Natural killer cell treated with Interleukin-12 subunit alpha and Interleukin-12 subunit beta and Interleukin-15 and Interleukin-18, amount 100 ng/mL, for 72 hours (primary cell): ENCODE results near the gene TRPM2. TPM values are rescaled to one million over a fixed set of nuclear protein-coding genes. Genes with fewer than 3 reads are reported as not detected.

Experiments
- ATAC-seq, 2 donors: fragments of 150-1000 bp; cut with Tn5 transposase in 1 of 2; sonication (Bioruptor Pico), chemical (Tn5 transposase) in 1 of 2; 2 replicates each; pipeline ENCODE4 v1.10.0; 2021
- DNase-seq: peaks from one replicate; pipeline ENCODE4 v3.0.0; 2022; ENCODE audit warnings: low spot score
- H3K27ac Mint-ChIP-seq, 2 donors: 1 replicate in 1 of 2; 2 replicates in 1 of 2; pipeline ENCODE4 v1.8.0; 2022; ENCODE audit warnings: mixed read lengths in 2 of 2, mild to moderate bottlenecking in 1 of 2, moderate library complexity in 1 of 2
- H3K27me3 Mint-ChIP-seq, 2 donors: 1 replicate in 1 of 2; 2 replicates in 1 of 2; pipeline ENCODE4 v1.8.0; 2022; ENCODE audit warnings: mixed read lengths in 2 of 2
- H3K36me3 Mint-ChIP-seq: one replicate; pipeline ENCODE4 v1.8.0; 2022; ENCODE audit warnings: mixed read lengths
- H3K4me1 Mint-ChIP-seq, 2 donors: 1 replicate in 1 of 2; 2 replicates in 1 of 2; pipeline ENCODE4 v1.8.0; 2022; ENCODE audit warnings: low read depth in 2 of 2, mixed read lengths in 2 of 2, mild to moderate bottlenecking in 1 of 2
- H3K4me3 Mint-ChIP-seq: one replicate; pipeline ENCODE4 v1.8.0; 2022; ENCODE audit warnings: mixed read lengths
- H3K9me3 Mint-ChIP-seq: 2 replicates; pipeline ENCODE4 v1.8.0; 2022; ENCODE audit warnings: mixed read lengths
- total RNA-seq, 2 donors: library from RNA; stranded (reverse); gene quantifications; one replicate each; pipeline ENCODE4 v1.2.3, GENCODE V29; 2022

Gene TRPM2
- total RNA-seq, 2 donors from 2014 or later = 14.7 to 15.8 TPM

DNA sequence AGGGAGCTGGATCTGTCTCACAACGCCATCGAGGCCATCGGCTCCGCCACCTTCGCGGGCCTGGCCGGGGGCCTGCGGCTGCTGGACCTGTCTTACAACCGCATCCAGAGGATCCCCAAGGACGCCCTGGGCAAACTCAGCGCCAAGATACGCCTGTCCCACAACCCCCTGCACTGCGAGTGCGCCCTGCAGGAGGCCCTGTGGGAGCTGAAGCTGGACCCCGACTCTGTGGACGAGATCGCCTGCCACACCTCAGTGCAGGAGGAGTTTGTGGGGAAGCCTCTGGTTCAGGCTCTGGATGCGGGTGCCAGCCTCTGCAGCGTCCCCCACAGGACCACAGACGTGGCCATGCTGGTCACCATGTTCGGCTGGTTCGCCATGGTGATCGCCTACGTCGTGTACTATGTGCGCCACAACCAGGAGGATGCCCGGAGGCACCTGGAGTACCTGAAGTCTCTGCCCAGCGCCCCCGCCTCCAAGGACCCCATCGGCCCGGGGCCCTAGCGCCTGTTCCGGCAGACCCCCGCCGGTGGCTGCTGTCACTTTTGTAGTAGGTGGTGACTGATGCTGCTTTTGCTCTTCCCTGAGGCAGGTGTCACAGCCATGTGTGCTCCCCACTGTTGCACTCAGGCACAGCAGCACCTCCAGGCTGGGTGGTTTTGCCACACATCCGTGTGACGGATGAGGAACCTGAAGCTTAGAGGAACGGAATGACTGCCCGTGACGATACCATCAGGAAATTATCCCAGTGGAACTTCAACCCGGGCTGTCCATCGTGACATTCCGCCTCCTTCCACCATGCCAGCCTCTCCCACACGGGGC, 103.7 kb downstream of the TRPM2 start:
- ATAC-seq (no peak), DNase-seq (no peak)
- Mint-ChIP-seq H3K4me1 (peaks cover 0 to 8% of the 10 kb centered on the region in 2 donors), H3K4me3 (peak overlapping the region; percentile 41), H3K27me3 (peaks cover 0 to 10% of the 10 kb centered on the region in 2 donors), H3K9me3 (peaks cover 5% of the 10 kb centered on the region), H3K27ac (no peak overlapping the region), H3K36me3 (no peaks in the 10 kb centered on the region)

DNA sequence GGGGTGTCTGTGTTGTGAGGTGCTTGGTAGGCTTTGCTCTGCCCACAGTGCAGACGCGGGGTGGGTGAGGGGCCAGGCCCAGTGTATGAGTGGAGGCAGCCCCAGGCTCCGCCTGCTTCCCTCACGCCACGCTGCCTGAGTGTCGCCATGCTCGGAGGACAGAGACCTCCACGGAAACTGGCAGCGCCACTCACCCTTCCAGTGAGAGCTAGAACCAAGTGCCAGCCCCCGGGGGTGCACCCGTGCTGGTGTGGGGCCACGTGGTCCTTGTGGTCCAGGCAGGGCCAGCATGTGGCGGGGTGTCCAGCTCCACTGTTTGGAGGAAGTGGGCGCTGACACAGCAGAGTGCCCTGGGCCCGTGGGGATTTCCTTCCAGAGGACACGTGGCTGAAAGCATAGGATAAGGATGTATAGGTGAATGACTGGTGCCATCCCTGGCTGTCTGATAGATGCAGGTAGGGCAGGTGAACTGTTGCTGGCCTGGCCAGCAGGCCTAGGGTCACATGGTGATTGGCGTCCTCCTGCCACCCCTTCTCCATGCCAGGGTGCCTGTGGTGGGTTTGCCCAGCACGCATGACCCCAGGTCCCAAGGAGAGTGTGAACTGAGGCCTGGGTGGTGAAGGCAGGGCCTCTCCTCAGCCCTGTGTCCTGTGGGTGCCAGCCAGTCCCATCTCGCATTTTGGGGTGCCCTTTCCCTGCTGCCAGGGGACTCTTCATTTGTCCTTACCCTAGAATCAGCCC, 105.7 kb downstream of the TRPM2 start:
- no peak for DNase-seq
- H3K9me3 Mint-ChIP-seq = peaks cover 1% of the 10 kb centered on the region

DNA sequence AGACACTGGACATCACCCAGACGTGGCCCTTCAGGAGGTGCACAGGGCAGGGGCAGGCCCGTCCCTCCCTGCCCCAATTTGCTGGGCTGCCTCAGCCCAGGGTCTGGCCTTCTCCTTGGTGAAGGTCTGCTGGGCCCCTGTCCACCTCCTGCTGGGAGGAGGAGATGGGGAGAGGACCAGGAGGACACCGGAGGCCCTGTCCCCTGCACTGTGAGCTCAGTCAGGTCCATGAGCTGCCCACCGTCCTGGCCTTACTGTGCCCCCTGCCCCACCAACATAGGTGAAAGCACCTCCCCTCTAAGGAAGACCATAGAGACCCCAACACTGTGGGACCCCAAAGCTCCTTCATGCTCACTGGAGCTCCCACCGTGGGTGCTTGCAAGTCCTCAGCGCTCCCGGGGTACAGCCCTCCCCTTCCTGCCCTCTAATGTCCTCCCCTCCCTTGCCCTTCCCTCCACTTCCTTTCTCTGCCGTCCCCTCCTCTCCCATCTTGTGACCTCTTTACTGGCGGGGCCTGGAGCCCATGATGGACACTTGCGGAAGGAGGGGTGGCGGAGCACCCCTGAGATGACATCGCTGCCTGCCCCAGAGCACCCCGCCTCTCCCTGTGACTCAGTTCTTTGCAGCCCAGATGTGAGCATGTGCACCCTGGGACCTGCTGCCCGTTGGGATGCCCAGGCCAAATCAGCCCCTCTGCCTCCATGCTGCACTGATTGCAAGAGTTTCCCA, 106.5 kb downstream of the TRPM2 start:
- no peaks in the 10 kb centered on the region for H3K36me3 Mint-ChIP-seq
- no peaks in the 10 kb centered on the region for H3K9me3 Mint-ChIP-seq
- peaks cover 0 to 3% of the 10 kb centered on the region in 2 donors for H3K27me3 Mint-ChIP-seq
- H3K27ac Mint-ChIP-seq = no peak overlapping the region
- H3K4me1 Mint-ChIP-seq = no peaks in the 10 kb centered on the region
- H3K4me3 Mint-ChIP-seq = no peak overlapping the region
- ATAC-seq (no peak), DNase-seq (no peak)

More for the DNA sequence above, 105.7 kb downstream of the TRPM2 start:
- Mint-ChIP-seq H3K27me3 (peaks cover 0 to 3% of the 10 kb centered on the region in 2 donors), H3K36me3 (no peaks in the 10 kb centered on the region), H3K27ac (no peak overlapping the region), H3K4me1 (peaks cover 0 to 6% of the 10 kb centered on the region in 2 donors), H3K4me3 (no peak overlapping the region)
- no peak for ATAC-seq

DNA sequence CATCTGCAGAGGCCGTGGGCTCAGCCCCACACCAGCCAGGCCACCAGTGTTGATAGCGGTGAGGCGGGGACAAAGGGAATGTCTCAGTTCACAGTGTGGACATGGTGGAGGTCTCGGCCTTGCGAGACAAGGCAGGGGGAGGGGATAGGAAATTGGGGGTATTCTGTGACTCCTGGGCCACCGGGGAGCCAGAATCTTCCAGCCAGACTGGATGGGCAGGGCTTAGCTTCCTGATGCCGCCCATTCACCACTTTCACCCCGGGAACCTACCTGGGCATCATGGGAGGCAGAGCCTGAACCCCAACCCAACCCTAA, 107.0 kb downstream of the TRPM2 start:
- no peaks in the 10 kb centered on the region for H3K9me3 Mint-ChIP-seq

DNA sequence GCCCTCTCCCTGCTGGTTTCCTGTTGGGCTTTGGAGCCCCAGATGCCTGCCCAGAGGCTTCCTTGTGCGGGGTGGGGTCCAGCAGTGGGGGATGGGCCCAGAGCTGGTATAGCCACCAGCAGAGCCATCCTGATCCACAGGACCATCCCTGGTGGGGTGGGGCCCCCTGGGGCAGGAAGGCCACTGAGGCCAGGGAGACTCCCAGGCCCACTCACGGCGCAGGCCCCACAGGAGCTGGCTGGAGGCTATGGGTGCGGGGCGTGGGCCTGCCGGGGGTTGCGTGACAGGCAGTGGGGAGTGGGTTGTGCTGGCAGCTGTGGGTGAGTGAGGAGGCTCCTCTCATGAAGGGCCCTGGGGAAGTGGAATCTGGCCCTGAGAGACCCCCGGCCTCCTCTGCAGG, 107.6 kb downstream of the TRPM2 start:
- ATAC-seq (no peak), DNase-seq (no peak)
- no peak overlapping the region for H3K4me3 Mint-ChIP-seq
- H3K36me3 Mint-ChIP-seq = no peaks in the 10 kb centered on the region
- H3K27me3 Mint-ChIP-seq = peaks cover 0 to 3% of the 10 kb centered on the region in 2 donors
- H3K9me3 Mint-ChIP-seq = no peaks in the 10 kb centered on the region
- no peaks in the 10 kb centered on the region for H3K4me1 Mint-ChIP-seq
- no peak overlapping the region for H3K27ac Mint-ChIP-seq

More for the DNA sequence above, 107.0 kb downstream of the TRPM2 start:
- Mint-ChIP-seq H3K27me3 (peaks cover 0 to 3% of the 10 kb centered on the region in 2 donors), H3K4me3 (no peak overlapping the region), H3K4me1 (no peaks in the 10 kb centered on the region), H3K27ac (no peak overlapping the region), H3K36me3 (no peaks in the 10 kb centered on the region)
- DNase-seq (no peak), ATAC-seq (no peak)

DNA sequence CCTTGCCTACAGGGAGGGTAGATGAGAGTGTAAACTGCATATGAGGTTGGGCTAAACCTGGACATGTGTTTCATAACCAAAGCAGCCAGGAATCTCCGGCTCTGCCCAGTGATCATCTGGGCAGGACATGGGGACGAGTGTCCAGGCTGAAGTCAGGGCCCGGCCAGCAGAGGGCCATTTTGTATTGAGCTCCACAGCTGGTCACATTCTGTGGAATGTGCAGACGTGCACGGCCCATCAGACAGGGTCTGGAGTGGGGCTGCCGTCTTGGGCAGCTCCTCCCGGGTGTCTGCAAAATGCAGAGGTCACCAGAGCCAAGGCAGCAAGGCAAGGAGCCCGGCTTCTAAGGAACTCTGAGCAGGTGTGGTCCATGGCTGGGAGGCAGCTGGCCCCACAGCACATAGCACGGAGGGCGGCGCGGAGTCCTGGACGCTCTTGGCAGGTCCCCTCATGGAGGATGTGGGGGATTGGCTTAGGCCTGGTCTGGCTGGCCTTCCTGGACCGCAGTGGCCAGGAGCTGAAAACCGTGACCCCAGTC, 108.1 kb downstream of the TRPM2 start:
- H3K9me3 Mint-ChIP-seq = no peaks in the 10 kb centered on the region
- ATAC-seq = peak in 1 of 2 donors; percentile 33

DNA sequence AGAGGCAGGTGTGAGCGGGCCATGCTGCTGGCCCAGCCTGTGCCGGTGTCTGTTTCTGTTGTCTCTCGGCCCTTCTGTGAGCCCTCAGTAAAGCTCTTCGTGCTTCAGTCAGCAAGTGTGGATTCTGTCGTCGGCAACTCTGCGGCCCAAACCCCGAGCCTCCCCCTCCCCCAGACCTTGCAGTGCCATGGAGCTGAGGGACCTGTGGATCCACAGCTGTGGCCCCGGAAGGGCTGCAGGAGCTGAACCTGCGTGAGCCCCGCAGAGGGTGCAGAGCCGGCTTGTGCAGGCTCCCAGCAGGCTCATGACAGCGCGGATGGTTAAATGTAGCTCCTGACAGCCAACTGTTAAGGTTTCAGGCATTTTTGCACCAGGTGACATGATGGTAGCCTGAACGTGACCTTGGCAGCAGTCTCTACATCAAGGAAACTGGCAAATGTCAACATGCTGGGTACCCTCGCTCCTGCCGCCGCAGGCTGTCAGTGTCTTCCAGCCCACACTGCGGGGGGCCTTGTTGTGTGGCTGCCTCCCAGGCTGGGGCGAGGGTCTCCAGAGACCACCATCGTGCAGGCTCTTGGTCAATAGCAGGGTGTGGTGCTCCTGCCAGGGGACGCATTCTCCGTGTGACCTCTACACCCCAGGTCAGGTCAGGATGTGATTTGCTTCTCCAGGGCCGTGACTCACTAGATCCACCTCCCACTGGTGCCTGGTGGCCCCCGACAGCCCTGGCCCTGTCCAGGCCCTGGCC, 108.8 kb downstream of the TRPM2 start:
- Mint-ChIP-seq H3K27me3 (peaks cover 0 to 3% of the 10 kb centered on the region in 2 donors), H3K4me1 (no peaks in the 10 kb centered on the region), H3K36me3 (no peaks in the 10 kb centered on the region), H3K27ac (no peak overlapping the region), H3K9me3 (no peaks in the 10 kb centered on the region), H3K4me3 (no peak overlapping the region)
- DNase-seq (no peak), ATAC-seq (no peak)

More for the DNA sequence above, 108.1 kb downstream of the TRPM2 start:
- H3K4me3 Mint-ChIP-seq = no peak overlapping the region
- no peak for DNase-seq
- no peak overlapping the region for H3K27ac Mint-ChIP-seq
- H3K27me3 Mint-ChIP-seq = peaks cover 0 to 3% of the 10 kb centered on the region in 2 donors
- H3K4me1 Mint-ChIP-seq = no peaks in the 10 kb centered on the region
- no peaks in the 10 kb centered on the region for H3K36me3 Mint-ChIP-seq

DNA sequence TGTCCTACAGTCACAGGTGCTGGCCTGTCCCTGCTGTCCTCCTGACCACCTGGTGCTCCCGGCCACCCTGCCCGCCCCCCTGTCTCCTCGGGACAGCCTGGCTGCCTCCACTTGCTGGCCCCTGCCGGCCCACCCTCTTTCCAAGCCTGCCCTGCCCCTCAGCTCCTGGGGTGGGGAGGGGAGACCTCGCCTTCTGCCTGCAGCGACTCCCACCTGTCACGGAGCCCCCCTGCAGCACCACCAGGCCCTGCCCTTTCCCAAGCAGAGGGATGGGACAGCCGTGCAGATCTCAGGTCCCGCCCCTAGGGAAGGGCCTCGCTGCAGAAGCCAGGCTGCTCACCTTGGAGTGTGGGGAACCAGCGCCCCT, 109.4 kb downstream of the TRPM2 start:
- ATAC-seq (no peak), DNase-seq (no peak)
- H3K9me3 Mint-ChIP-seq = no peaks in the 10 kb centered on the region
- H3K4me1 Mint-ChIP-seq = no peaks in the 10 kb centered on the region
- H3K27ac Mint-ChIP-seq = no peak overlapping the region
- H3K27me3 Mint-ChIP-seq = peaks cover 0 to 3% of the 10 kb centered on the region in 2 donors
- H3K4me3 Mint-ChIP-seq = no peak overlapping the region
- no peaks in the 10 kb centered on the region for H3K36me3 Mint-ChIP-seq

DNA sequence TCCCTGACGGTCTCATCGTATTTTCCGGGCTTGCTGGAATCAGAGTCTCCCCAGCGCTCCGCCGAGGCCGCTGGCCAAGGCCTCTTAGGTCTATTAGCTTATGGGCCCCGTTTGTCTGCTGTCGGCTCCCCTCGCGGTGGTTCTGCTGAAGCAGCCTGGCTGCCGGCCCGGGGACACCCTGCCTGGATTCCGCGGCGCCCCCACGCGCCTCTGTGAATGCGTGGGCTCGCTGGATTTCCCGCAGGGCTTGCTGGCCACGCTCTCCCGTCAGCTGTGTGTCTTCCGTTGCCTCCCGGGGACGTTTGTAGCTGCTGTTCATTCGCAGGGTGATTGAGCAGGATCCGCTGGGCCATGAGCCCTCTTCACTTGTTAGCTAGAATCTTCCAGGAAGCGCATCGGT, 110.3 kb downstream of the TRPM2 start:
- H3K4me1 Mint-ChIP-seq = no peaks in the 10 kb centered on the region
- no peak overlapping the region for H3K27ac Mint-ChIP-seq
- no peak overlapping the region for H3K4me3 Mint-ChIP-seq
- H3K27me3 Mint-ChIP-seq = peaks cover 0 to 3% of the 10 kb centered on the region in 2 donors
- no peaks in the 10 kb centered on the region for H3K9me3 Mint-ChIP-seq
- no peak for ATAC-seq
- H3K36me3 Mint-ChIP-seq = no peaks in the 10 kb centered on the region
- DNase-seq = no peak

DNA sequence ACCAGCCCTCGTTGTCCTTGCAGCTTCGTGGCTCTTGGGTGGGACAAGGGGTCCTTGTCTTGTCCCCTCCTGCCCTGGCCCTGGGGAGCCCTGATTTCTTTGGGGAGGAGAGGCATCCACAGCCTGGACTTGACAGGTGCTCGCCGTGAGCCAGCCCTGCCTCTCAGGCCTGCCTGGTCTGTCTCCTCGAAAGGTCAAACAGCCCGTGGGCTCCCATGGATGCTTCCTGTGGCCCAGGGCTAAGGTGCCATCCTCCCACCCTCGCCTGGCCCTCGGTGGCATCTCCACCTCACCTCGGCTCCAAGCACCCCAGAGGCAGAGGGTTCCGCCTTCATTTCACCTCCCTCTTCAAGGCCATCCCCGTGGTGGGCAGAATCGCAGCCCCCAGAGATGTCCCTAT, 110.9 kb downstream of the TRPM2 start:
- Mint-ChIP-seq H3K36me3 (no peaks in the 10 kb centered on the region), H3K4me3 (no peak overlapping the region), H3K9me3 (no peaks in the 10 kb centered on the region), H3K27me3 (peaks cover 0 to 3% of the 10 kb centered on the region in 2 donors), H3K4me1 (no peaks in the 10 kb centered on the region), H3K27ac (no peak overlapping the region)
- no peak for ATAC-seq
- DNase-seq = no peak

DNA sequence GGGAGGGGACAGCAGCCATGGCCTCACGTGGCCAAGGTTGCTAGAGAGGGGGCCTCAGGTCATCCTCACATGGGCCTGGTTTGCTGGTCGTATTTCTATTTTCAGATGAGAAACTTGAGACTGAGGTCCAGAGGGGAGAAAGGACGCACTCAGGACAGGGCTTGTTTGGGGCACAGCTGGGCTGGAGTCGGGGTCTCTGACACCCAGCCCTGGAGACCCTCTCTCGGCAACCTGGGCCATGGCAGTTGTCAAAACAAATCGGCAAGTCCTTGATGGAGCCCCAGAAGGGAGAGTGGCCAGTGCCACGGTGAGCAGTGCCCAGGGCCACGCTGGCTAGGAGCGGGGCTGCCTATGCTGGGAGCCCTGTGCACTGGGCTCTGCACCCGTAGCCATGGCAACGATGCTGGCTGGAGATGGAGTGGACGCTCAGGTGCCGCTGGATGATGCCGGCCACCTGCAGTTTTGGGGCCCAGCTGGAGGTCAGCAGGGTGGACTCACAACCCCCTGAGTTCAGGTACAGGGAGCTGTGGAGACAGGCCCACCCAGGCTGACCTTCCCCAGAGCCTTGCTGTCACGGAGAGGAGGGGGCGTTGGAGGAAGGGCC, 113.0 kb downstream of the TRPM2 start:
- ATAC-seq = no peak
- Mint-ChIP-seq H3K36me3 (no peaks in the 10 kb centered on the region), H3K9me3 (no peaks in the 10 kb centered on the region), H3K4me3 (no peak overlapping the region), H3K4me1 (no peaks in the 10 kb centered on the region), H3K27me3 (peaks cover 3 to 6% of the 10 kb centered on the region in 2 donors), H3K27ac (no peak overlapping the region)
- DNase-seq = no peak

DNA sequence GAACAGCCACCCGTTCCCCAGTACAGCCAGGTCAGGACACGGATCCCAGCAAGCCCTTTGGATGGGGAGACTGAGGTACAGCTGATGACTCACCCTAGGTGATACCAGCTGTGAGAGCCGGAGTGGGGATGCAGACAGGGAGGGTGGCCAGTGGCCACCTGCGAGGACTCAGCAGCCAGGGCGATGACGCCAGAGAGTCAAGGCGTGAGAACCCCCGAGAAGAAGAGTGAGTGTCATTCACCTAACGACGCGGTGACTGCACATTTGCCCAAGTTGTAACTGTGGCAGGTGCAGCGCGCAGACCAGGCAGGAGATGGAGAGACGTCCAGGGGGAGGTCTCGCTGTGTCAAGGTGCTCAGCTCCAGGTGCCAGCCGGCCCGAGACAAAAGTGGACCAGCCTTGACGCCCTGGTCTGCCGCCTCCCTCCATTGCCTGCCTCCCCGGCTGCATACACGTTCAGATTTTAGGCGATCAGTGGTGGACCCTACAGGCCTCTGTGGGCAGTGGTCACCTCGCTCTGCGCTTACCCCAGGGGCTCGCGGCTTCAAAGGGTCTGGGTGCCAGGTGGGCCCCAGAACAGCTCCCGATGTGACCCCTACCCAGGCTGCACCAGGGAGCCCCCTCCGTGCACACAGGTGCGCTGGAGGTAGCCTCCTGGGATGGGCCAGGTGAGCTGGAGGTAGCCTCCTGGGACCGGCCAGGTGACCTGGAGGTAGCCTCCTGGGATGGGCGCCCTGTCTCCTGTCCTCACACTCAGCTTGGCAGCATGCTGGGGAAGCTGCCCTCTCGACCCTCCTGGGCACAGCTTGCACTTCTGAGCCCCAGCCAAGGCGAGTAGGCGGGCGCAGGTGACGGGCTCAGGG, 113.8 kb downstream of the TRPM2 start:
- H3K36me3 Mint-ChIP-seq = no peaks in the 10 kb centered on the region
- H3K9me3 Mint-ChIP-seq = no peaks in the 10 kb centered on the region
- DNase-seq = no peak
- ATAC-seq = peak in 1 of 2 donors; percentile 37
- H3K4me3 Mint-ChIP-seq = no peak overlapping the region
- H3K27ac Mint-ChIP-seq = no peak overlapping the region
- H3K27me3 Mint-ChIP-seq = peaks cover 4 to 6% of the 10 kb centered on the region in 2 donors
- no peaks in the 10 kb centered on the region for H3K4me1 Mint-ChIP-seq
